ENCODE measurements around the gene SLPI. TPM values are rescaled to one million over a fixed set of nuclear protein-coding genes. Genes with fewer than 3 reads are reported as not detected.
A peak's percentile ranks its signal among the peaks of the same experiment; 100 is the strongest.

Gene SLPI, protein sequence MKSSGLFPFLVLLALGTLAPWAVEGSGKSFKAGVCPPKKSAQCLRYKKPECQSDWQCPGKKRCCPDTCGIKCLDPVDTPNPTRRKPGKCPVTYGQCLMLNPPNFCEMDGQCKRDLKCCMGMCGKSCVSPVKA
- 1,000 to 10,000 TPM in 1 of 8 experiments, 10 to 100 TPM in 1, 1 to 10 TPM in 1, under 1 TPM in 1, not detected in 4; 0.57 to 2,950 (median 22.8) TPM for total RNA-seq

GRCh38 chr20:45254383-45255262 is at the start of gene SLPI:
Gene SLPI (minus strand): TSS chr20:45254564. CDS start chr20:45254543, 21 bp downstream.
- Histone ChIP-seq H3K4me1 (replicated peaks in 1 of 2) (peaks cover 21% of the 10 kb centered on the region in 2 donors), H3K27ac (no peak within 1 kb of the TSS), H3K4me3 (no peak within 1 kb of the TSS)
- WGBS, 10 experiments, result 0 to 100% (median 77%) methylated on average over 1 to 5 of the region's 7 CpGs
- in situ Hi-C loops (cut with MboI; ENCODE audit: low pct_unique_long_range_greater_than_20kb in 2 of 9, low sequenced_read_pairs in 9 of 9, unreplicated experiment in 9 of 9), result no loop called here
- peak in 3 of 8 experiments; percentile 83 to 88 (median 88) for ATAC-seq (replicated peaks in 6 of 8)

GRCh38 chr20:45303586-45304463 is 49.5 kb upstream of the SLPI start:
- in situ Hi-C loops (cut with MboI; ENCODE audit: low pct_unique_long_range_greater_than_20kb in 2 of 9, low sequenced_read_pairs in 9 of 9, unreplicated experiment in 9 of 9), result loop anchor here in 4 of 9 experiments (10.0 to 25.0 kb wide), 3 partner anchors 133 to 458 kb away; partner anchors contain the start of gene KCNS1 (in 1 of the 4)
- H3K27ac ChIP-seq, result no peak overlapping the region
- no peaks in the 10 kb centered on the region for H3K4me1 ChIP-seq (replicated peaks in 1 of 2)
- WGBS, 10 experiments, result 44 to 100% (median 85%) methylated on average over 1 to 24 of the region's 47 CpGs; no CpG with 5 or more reads in 1 of the 10 experiments
- ATAC-seq (replicated peaks in 6 of 8), result no peak
- no peak overlapping the region for H3K4me3 ChIP-seq

- Histone ChIP-seq H3K4me1 (replicated peaks in 1 of 2) (no peaks in the 10 kb centered on the region), H3K4me3 (no peak overlapping the region), H3K27ac (no peak overlapping the region)
- peak in 1 of 8 experiments; percentile 39 for ATAC-seq (replicated peaks in 6 of 8)
- WGBS, 10 experiments, result 54 to 91% (median 82%) methylated on average over 1 to 5 of the region's 5 CpGs; no CpG with 5 or more reads in 1 of the 10 experiments
- in situ Hi-C loops (cut with MboI; ENCODE audit: low pct_unique_long_range_greater_than_20kb in 2 of 9, low sequenced_read_pairs in 9 of 9, unreplicated experiment in 9 of 9), result loop anchor here in 4 of 9 experiments (10.0 to 25.0 kb wide), 3 partner anchors 135 to 460 kb away; partner anchors contain the start of gene KCNS1 (in 1 of the 4)
Observed at GRCh38 chr20:45301824-45302271, 47.5 kb upstream of the SLPI start.

DNA sequence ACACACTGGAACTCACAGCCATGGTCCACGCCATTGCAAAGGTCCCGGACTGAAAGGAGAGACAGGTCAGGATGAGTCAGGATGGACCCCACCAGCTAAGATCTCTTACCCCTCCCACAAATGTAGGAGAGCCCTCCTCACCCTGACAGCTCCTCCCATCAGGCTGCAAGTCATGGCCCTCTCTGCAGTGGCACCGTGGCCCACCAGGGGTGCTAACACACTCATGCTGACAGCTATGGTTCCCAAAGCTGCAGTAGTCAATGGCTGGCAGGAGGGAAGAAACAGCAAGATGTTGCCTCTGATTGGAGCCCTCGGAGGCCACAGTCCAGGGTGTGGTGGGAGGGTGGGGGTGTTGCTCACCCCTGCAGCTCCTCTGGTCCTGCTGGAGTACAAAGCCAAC is 46.6 kb upstream of the SLPI start:
- Histone ChIP-seq H3K27ac (no peak overlapping the region), H3K4me1 (replicated peaks in 1 of 2) (no peaks in the 10 kb centered on the region), H3K4me3 (no peak overlapping the region)
- WGBS, 10 experiments, result 0 to 40% methylated on average over 1 of the region's 4 CpGs; no CpG with 5 or more reads in 8 of the 10 experiments
- in situ Hi-C loops (cut with MboI; ENCODE audit: low pct_unique_long_range_greater_than_20kb in 2 of 9, low sequenced_read_pairs in 9 of 9, unreplicated experiment in 9 of 9), result loop anchor here in 4 of 9 experiments (10.0 to 25.0 kb wide), 3 partner anchors 136 to 461 kb away; partner anchors contain the start of gene KCNS1 (in 1 of the 4)
- ATAC-seq (replicated peaks in 6 of 8), result peak; percentile 43 to 98 (median 66)

DNA sequence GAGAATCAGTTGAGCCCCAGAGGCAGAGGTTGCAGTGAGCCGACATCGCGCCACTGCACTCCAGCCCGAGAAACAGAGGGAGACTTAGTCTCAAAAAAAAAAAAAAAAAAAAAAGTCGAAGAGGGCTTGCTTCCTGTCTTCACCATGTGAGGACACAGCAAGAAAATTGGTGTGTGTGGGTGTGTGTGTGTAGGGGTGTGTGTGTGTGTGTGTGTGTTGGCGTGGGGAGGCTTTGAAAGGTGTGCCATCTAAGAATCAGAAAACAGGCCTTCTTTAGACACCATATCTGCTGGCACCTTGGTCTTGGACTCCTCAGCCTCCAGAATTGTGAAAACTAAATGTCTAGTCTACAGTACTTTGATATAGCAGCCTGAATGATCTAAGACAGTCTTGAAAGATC is 45.4 kb upstream of the SLPI start:
- Histone ChIP-seq H3K4me1 (replicated peaks in 1 of 2) (no peaks in the 10 kb centered on the region), H3K27ac (no peak overlapping the region), H3K4me3 (no peak overlapping the region)
- WGBS, 10 experiments, result 60 to 100% (median 80%) methylated on average over 1 to 5 of the region's 6 CpGs; no CpG with 5 or more reads in 5 of the 10 experiments
- ATAC-seq (replicated peaks in 6 of 8), result no peak
- in situ Hi-C loops (cut with MboI; ENCODE audit: low pct_unique_long_range_greater_than_20kb in 2 of 9, low sequenced_read_pairs in 9 of 9, unreplicated experiment in 9 of 9), result loop anchor here in 7 of 9 experiments (10.0 to 25.0 kb wide), 6 partner anchors 138 to 463 kb away; partner anchors contain the start of genes KCNS1 (in 2 of the 7), WFDC12 (in 1 of the 7) and WFDC5 (in 1 of the 7)

DNA sequence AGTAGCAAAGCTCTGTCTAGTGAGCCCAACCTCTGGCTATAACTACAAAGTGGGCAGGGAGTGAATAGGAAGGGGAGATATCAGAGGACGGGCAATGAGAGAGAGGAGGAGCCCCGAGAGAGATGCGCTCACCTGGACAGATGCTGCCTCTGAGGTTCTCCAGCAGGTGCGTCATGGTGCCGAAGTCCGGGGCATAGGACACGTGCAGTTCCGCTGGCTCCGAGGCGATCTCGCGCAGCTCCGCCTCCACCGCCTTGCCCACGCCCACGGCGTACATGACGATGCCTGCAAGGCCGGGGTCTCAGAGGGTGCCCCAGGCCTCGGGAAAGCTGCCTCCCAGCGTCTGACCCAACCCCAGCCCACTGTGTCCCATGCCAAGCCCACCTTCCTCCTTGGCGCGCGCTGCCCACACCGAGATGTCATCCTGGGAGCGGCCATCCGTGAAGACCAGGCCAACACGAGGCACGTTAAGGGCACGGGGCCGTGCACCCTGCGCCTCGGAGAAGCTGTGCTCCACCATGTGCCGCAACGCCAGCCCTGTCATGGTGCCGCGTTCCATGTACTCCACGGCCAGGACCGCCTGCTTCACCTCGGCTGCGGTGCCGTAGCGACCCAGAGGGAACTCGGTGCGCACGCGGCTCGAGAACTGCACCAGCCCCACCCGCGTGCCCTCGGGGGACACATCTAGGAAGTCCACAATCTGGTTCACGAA is 43.6 kb upstream of the SLPI start:
- in situ Hi-C loops (cut with MboI; ENCODE audit: low pct_unique_long_range_greater_than_20kb in 2 of 9, low sequenced_read_pairs in 9 of 9, unreplicated experiment in 9 of 9), result loop anchor here in 6 of 9 experiments (25.0 kb wide), 3 partner anchors 161 to 261 kb away; partner anchors contain the start of genes KCNS1 (in 1 of the 6), WFDC12 (in 1 of the 6) and WFDC5 (in 1 of the 6)
- no peak overlapping the region for H3K27ac ChIP-seq
- H3K4me1 ChIP-seq (replicated peaks in 1 of 2), result no peaks in the 10 kb centered on the region
- 80 to 98% (median 90%) methylated on average over 1 to 8 of the region's 52 CpGs; no CpG with 5 or more reads in 5 of the 10 experiments for WGBS, 10 experiments
- ATAC-seq (replicated peaks in 6 of 8), result no peak
- no peak overlapping the region for H3K4me3 ChIP-seq

GRCh38 chr20:45294659-45295058 is 40.3 kb upstream of the SLPI start:
- H3K27ac ChIP-seq, result no peak overlapping the region
- no peak overlapping the region for H3K4me3 ChIP-seq
- in situ Hi-C loops (cut with MboI; ENCODE audit: low pct_unique_long_range_greater_than_20kb in 2 of 9, low sequenced_read_pairs in 9 of 9, unreplicated experiment in 9 of 9), result loop anchor here in 6 of 9 experiments (25.0 kb wide), 3 partner anchors 157 to 257 kb away; partner anchors contain the start of genes KCNS1 (in 1 of the 6), WFDC12 (in 1 of the 6) and WFDC5 (in 1 of the 6)
- peaks cover 0 to 3% of the 10 kb centered on the region in 2 donors for H3K4me1 ChIP-seq (replicated peaks in 1 of 2)
- ATAC-seq (replicated peaks in 6 of 8), result no peak
- WGBS, 10 experiments, result 100% methylated on average over 1 of the region's 1 CpG; no CpG with 5 or more reads in 7 of the 10 experiments

DNA sequence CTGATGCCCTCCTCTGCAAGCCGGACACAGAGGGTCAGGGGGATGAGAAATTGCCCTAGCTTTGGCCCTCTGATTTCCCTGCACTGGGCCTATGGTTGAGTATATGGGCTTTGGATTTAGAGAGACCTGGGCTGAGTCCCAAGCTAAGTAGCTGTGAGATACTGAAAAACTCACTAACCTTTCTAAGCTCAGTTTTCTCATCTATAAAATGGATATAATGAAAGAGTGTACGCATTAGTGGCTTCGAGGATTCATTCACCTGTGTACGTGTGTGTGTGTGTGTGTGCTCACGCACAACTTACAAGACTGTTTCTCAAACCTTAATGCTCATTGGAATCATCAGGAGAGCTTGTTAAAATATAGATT is 39.6 kb upstream of the SLPI start:
- H3K4me1 ChIP-seq (replicated peaks in 1 of 2), result peaks cover 0 to 3% of the 10 kb centered on the region in 2 donors
- in situ Hi-C loops (cut with MboI; ENCODE audit: low pct_unique_long_range_greater_than_20kb in 2 of 9, low sequenced_read_pairs in 9 of 9, unreplicated experiment in 9 of 9), result loop anchor here in 6 of 9 experiments (25.0 kb wide), 3 partner anchors 157 to 257 kb away; partner anchors contain the start of genes KCNS1 (in 1 of the 6), WFDC12 (in 1 of the 6) and WFDC5 (in 1 of the 6)
- WGBS, 10 experiments, result 45 to 94% (median 92%) methylated on average over 2 to 5 of the region's 5 CpGs; no CpG with 5 or more reads in 5 of the 10 experiments
- H3K27ac ChIP-seq, result no peak overlapping the region
- no peak for ATAC-seq (replicated peaks in 6 of 8)
- H3K4me3 ChIP-seq, result peak overlapping the region in 4 of 5 donors; percentile 32 to 50 (median 38)

DNA sequence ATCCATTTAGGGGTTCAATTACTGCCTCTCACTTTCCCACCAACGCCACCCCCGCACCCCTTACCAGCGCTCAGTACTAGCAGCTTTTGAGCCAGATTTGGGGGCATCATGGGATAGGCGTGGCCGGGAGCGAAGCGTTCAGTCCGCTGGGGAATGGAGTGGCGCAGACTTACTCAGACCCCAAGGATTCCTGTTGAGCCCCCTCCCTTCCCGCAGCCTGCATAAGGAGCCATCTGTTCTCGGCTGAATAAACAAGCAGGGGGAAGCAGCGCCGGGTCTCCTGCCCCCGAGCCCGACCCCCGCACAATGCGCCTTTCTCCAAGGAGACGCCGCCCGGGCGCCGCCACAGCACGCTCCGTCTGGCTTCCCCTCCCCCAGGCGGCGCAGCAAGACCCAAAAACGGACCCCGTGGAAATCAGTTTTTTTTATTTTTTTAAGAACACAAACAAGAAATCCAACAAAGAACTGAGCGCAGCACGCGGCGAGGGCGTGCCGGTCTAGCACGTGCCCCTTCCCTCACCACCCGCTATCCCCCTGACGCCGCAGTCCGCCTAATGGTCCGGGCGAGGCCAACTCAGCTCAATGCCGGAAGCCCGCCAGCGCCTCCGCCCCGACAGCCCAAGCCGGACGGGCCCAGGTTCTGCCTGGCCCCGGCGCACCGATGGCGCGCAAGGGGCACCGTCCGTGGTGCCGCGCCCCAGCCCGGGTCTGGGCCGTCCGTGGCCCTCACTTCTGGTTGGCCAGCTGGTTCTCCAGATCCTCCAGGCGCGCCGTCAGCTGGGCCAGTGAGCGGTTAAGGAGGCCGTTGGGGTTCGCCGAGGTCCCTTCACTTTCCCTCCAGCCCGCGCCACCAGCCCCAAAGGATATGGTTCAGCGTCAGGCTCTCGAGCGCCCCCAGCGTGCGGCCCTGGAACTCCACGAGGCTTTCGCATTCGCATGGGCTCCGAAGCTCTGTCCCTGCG is 39.0 kb upstream of the SLPI start:
- Histone ChIP-seq H3K4me1 (replicated peaks in 1 of 2) (peaks cover 0 to 3% of the 10 kb centered on the region in 2 donors), H3K27ac (peak overlapping the region; percentile 34 to 52), H3K4me3 (peak overlapping the region; percentile 32 to 50 (median 44))
- in situ Hi-C loops (cut with MboI; ENCODE audit: low pct_unique_long_range_greater_than_20kb in 2 of 9, low sequenced_read_pairs in 9 of 9, unreplicated experiment in 9 of 9), result loop anchor here in 6 of 9 experiments (25.0 kb wide), 3 partner anchors 156 to 256 kb away; partner anchors contain the start of genes KCNS1 (in 1 of the 6), WFDC12 (in 1 of the 6) and WFDC5 (in 1 of the 6)
- ATAC-seq (replicated peaks in 6 of 8), result peak; percentile 84 to 90 (median 88)
- 0 to 13% (median 4%) methylated on average over 2 to 15 of the region's 79 CpGs; no CpG with 5 or more reads in 5 of the 10 experiments for WGBS, 10 experiments

- Histone ChIP-seq H3K4me3 (no peak overlapping the region), H3K27ac (no peak overlapping the region), H3K4me1 (replicated peaks in 1 of 2) (peaks cover 0 to 3% of the 10 kb centered on the region in 2 donors)
- WGBS, 10 experiments, result 85 to 100% (median 100%) methylated on average over 1 to 2 of the region's 2 CpGs; no CpG with 5 or more reads in 3 of the 10 experiments
- no peak for ATAC-seq (replicated peaks in 6 of 8)
- in situ Hi-C loops (cut with MboI; ENCODE audit: low pct_unique_long_range_greater_than_20kb in 2 of 9, low sequenced_read_pairs in 9 of 9, unreplicated experiment in 9 of 9), result loop anchor here in 6 of 9 experiments (25.0 kb wide), 3 partner anchors 155 to 255 kb away; partner anchors contain the start of genes KCNS1 (in 1 of the 6), WFDC12 (in 1 of the 6) and WFDC5 (in 1 of the 6)
Observed at GRCh38 chr20:45292343-45292742, 38.0 kb upstream of the SLPI start.

Data from motor neuron (in vitro differentiated cells).